Smooth muscle cell (in vitro differentiated cells): ENCODE data around the gene PLEKHA6. TPM values are rescaled to one million over a fixed set of nuclear protein-coding genes. Genes with fewer than 3 reads are reported as not detected.
A peak's percentile ranks its signal among the peaks of the same experiment; 100 is the strongest.

ENCODE experiments used
- DNase-seq: peaks from one replicate; lab custom pipeline; 2025; ENCODE audit not compliant: unreplicated experiment; lab: John Stamatoyannopoulos, UW
- H2AFZ ChIP-seq: fragments of 200-600 bp; sonication (generic); 2 replicates; pipeline ENCODE4 v1.6.0; 2016; ENCODE audit warnings: antibody characterized with exemption, low read depth, mild to moderate bottlenecking
- H3F3A ChIP-seq: fragments of 200-600 bp; sonication (generic); 2 replicates; pipeline ENCODE4 v1.6.0; 2017; ENCODE audit warnings: antibody characterized with exemption, low read depth
- H3K27ac ChIP-seq: fragments of 200-600 bp; sonication (generic); 2 replicates; pipeline ENCODE4 v1.5.1; 2016; ENCODE audit warnings: low read depth, mild to moderate bottlenecking
- H3K27me3 ChIP-seq: fragments of 200-600 bp; sonication (generic); 2 replicates; pipeline ENCODE4 v1.6.1; 2016; ENCODE audit warnings: low read depth, mild to moderate bottlenecking
- H3K36me3 ChIP-seq: fragments of 200-600 bp; sonication (generic); 2 replicates; pipeline ENCODE4 v1.5.1; 2016; ENCODE audit warnings: low read depth
- H3K4me1 ChIP-seq: fragments of 200-600 bp; sonication (generic); 2 replicates; pipeline ENCODE4 v1.5.1; 2016; ENCODE audit warnings: low read depth
- H3K4me2 ChIP-seq: fragments of 200-600 bp; sonication (generic); 2 replicates; pipeline ENCODE4 v1.6.0; 2016; ENCODE audit warnings: mild to moderate bottlenecking
- H3K4me3 ChIP-seq: fragments of 200-600 bp; sonication (generic); 2 replicates; pipeline ENCODE4 v1.5.1; 2016; ENCODE audit warnings: mild to moderate bottlenecking
- H3K79me2 ChIP-seq: fragments of 200-600 bp; sonication (generic); 2 replicates; pipeline ENCODE4 v1.6.0; 2016; ENCODE audit warnings: low read depth, mild to moderate bottlenecking
- H3K9ac ChIP-seq: fragments of 200-600 bp; sonication (generic); 2 replicates; pipeline ENCODE4 v1.6.0; 2016; ENCODE audit warnings: low read depth
- H3K9me3 ChIP-seq: fragments of 200-600 bp; sonication (generic); replicated peaks from 2 replicates; pipeline ENCODE4 v1.5.1; 2016; ENCODE audit warnings: low read depth
- H4K20me1 ChIP-seq: fragments of 200-600 bp; sonication (generic); 2 replicates; pipeline ENCODE4 v1.6.0; 2016; ENCODE audit warnings: low read depth
- WGBS: methylation state at CpG from one replicate; pipeline ENCODE4 v1.1.7; 2016; ENCODE audit warnings: low lambda C conversion rate; 5-methylcytosine and 5-hydroxymethylcytosine counted together
- polyA plus RNA-seq: library from polyadenylated mRNA; unstranded; fragments of >200 nt; fragmentation: Nextera tagmentation; extraction: Ambion mirVana; gene quantifications from 2 replicates; pipeline ENCODE4 v1.2.1, GENCODE V29; 2016
- total RNA-seq: library from RNA; depleted of rRNA; stranded (reverse); fragments of >200 nt; gene quantifications from 2 replicates; pipeline ENCODE4 v1.2.3, GENCODE V29; 2014
- TF ChIP-seq, protein P1 (sequence below): fragments of 200-600 bp; sonication (generic); IDR thresholded peaks from 2 replicates; pipeline ENCODE4 v1.5.1; 2017; ENCODE audit warnings: borderline replicate concordance, mild to moderate bottlenecking, antibody characterized with exemption; ENCODE audit not compliant: insufficient read depth, poor library complexity, severe bottlenecking

The PLEKHA6 gene
- total and polyA plus RNA-seq, 2 experiments from 2014 or later, result 0.45 to 0.85 TPM

DNA sequence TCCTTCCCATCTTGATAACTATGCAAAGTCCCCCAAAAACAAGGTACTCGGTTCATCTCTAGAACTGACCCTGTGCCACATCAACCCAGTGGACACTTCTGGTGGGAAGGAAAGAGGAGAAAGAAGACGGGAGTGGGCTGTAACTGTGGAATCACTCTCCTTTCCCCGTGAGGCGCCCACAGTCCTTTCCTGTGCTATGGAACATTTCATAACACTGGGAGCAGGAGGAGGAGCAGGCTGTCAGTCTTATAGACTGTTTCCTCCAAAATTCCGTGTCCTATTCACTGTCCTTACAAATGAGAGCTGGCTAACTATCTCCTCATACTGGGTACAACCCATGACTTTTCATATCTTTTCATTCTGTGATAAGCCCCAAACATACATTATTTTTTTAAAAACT, 40.7 kb downstream of the PLEKHA6 start:
- H3K27me3 ChIP-seq, result no peaks in the 10 kb centered on the region
- DNase-seq, result no peak
- peaks cover 33% of the 10 kb centered on the region for H3K4me1 ChIP-seq
- no peaks in the 10 kb centered on the region for H3K9me3 ChIP-seq
- WGBS, result 49% methylated on average over 5 of the region's 5 CpGs
- H3K27ac ChIP-seq, result peak overlapping the region; percentile 99
- H3K9ac ChIP-seq, result peak overlapping the region; percentile 78
- H3K4me2 ChIP-seq, result peak overlapping the region; percentile 78
- H2AFZ ChIP-seq, result peak overlapping the region; percentile 6
- TF ChIP-seq, protein P1, sequence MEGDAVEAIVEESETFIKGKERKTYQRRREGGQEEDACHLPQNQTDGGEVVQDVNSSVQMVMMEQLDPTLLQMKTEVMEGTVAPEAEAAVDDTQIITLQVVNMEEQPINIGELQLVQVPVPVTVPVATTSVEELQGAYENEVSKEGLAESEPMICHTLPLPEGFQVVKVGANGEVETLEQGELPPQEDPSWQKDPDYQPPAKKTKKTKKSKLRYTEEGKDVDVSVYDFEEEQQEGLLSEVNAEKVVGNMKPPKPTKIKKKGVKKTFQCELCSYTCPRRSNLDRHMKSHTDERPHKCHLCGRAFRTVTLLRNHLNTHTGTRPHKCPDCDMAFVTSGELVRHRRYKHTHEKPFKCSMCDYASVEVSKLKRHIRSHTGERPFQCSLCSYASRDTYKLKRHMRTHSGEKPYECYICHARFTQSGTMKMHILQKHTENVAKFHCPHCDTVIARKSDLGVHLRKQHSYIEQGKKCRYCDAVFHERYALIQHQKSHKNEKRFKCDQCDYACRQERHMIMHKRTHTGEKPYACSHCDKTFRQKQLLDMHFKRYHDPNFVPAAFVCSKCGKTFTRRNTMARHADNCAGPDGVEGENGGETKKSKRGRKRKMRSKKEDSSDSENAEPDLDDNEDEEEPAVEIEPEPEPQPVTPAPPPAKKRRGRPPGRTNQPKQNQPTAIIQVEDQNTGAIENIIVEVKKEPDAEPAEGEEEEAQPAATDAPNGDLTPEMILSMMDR, result no peak
- H3K4me3 ChIP-seq, result no peak overlapping the region
- peaks cover 10% of the 10 kb centered on the region for H3F3A ChIP-seq
- no peaks in the 10 kb centered on the region for H3K79me2 ChIP-seq
- H3K36me3 ChIP-seq, result no peaks in the 10 kb centered on the region
- H4K20me1 ChIP-seq, result no peaks in the 10 kb centered on the region

GRCh38 chr1:204318324-204318723, 41.4 kb downstream of the PLEKHA6 start:
- Histone ChIP-seq H2AFZ (no peak overlapping the region), H3K9me3 (no peaks in the 10 kb centered on the region), H4K20me1 (no peaks in the 10 kb centered on the region), H3K9ac (no peak overlapping the region), H3K79me2 (no peaks in the 10 kb centered on the region), H3K4me3 (no peak overlapping the region), H3K4me2 (no peak overlapping the region), H3K27ac (peak overlapping the region; percentile 99), H3K4me1 (peaks cover 26% of the 10 kb centered on the region), H3K36me3 (no peaks in the 10 kb centered on the region), H3F3A (peaks cover 10% of the 10 kb centered on the region), H3K27me3 (no peaks in the 10 kb centered on the region)
- TF ChIP-seq, protein P1, result no peak
- WGBS, result 98% methylated on average over 5 of the region's 5 CpGs
- no peak for DNase-seq

- Histone ChIP-seq H3K36me3 (no peaks in the 10 kb centered on the region), H3K9ac (no peak overlapping the region), H3F3A (peaks cover 10% of the 10 kb centered on the region), H3K79me2 (no peaks in the 10 kb centered on the region), H3K4me2 (no peak overlapping the region), H3K27ac (no peak overlapping the region), H2AFZ (no peak overlapping the region), H3K27me3 (no peaks in the 10 kb centered on the region), H3K4me3 (no peak overlapping the region), H3K4me1 (peaks cover 20% of the 10 kb centered on the region), H4K20me1 (no peaks in the 10 kb centered on the region), H3K9me3 (no peaks in the 10 kb centered on the region)
- 35% methylated on average over 5 of the region's 5 CpGs for WGBS
- DNase-seq, result no peak
- TF ChIP-seq, protein P1, result no peak
These were observed 42.6 kb downstream of the PLEKHA6 start for GRCh38 chr1:204317170-204317569.

- WGBS, result 55% methylated on average over 6 of the region's 6 CpGs
- H3K36me3 ChIP-seq, result no peaks in the 10 kb centered on the region
- no peak overlapping the region for H2AFZ ChIP-seq
- H3K9ac ChIP-seq, result no peak overlapping the region
- peaks cover 7% of the 10 kb centered on the region for H3F3A ChIP-seq
- no peaks in the 10 kb centered on the region for H3K9me3 ChIP-seq
- H4K20me1 ChIP-seq, result no peaks in the 10 kb centered on the region
- H3K4me3 ChIP-seq, result no peak overlapping the region
- no peaks in the 10 kb centered on the region for H3K79me2 ChIP-seq
- TF ChIP-seq, protein P1, result no peak
- H3K27me3 ChIP-seq, result no peaks in the 10 kb centered on the region
- no peak overlapping the region for H3K27ac ChIP-seq
- peaks cover 10% of the 10 kb centered on the region for H3K4me1 ChIP-seq
- DNase-seq, result no peak
- H3K4me2 ChIP-seq, result no peak overlapping the region
These were observed 43.6 kb downstream of the PLEKHA6 start for GRCh38 chr1:204316164-204316563.
